OCI-LY1 (cell line): Measurements from ENCODE around the gene CCNY.

Source experiments
- CTCF ChIP-seq: fragments of 200-600 bp; sonication (generic), shearing (Covaris generic); IDR thresholded peaks from 2 replicates; pipeline ENCODE4 v1.5.1; 2017; ENCODE audit warnings: mild to moderate bottlenecking, antibody characterized with exemption, low read length, moderate library complexity, mixed read lengths
- EZH2 ChIP-seq: fragments of 200-600 bp; sonication (generic), shearing (Covaris generic); IDR thresholded peaks from 2 replicates; pipeline ENCODE4 v1.8.0; 2017; ENCODE audit warnings: borderline replicate concordance, mixed run types, mild to moderate bottlenecking, antibody characterized with exemption, low read length, moderate library complexity, mixed read lengths

DNA sequence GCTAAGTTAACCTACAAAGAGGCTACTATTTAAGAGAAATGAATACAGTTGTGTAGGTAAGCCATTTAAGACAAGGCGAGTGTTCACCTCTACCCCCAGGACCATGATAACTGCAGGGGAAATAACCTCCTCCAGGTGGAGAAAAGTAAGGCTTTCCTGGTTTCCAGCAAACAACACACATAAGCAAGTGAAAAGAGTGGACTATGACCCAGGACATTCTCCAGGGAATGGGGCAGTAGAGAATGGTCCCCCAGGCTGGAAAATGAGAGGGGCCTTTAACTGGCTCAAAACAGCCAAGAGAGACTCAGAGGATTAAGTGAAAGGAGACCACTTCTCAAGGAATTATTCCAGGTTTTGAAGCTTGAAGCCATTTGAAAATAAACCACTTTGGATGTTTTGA lies 167.8 kb downstream of the CCNY start:
- no peak for TF ChIP-seq CTCF
- no peak for TF ChIP-seq EZH2
